Measurements from ENCODE around the gene RIOK1. TPM values are rescaled to one million over a fixed set of nuclear protein-coding genes. Genes with fewer than 3 reads are reported as not detected.

RIOK1 gene
- total and polyA plus RNA-seq, 11 donors, result 7.0 to 14.4 (median 9.7) TPM

DNA sequence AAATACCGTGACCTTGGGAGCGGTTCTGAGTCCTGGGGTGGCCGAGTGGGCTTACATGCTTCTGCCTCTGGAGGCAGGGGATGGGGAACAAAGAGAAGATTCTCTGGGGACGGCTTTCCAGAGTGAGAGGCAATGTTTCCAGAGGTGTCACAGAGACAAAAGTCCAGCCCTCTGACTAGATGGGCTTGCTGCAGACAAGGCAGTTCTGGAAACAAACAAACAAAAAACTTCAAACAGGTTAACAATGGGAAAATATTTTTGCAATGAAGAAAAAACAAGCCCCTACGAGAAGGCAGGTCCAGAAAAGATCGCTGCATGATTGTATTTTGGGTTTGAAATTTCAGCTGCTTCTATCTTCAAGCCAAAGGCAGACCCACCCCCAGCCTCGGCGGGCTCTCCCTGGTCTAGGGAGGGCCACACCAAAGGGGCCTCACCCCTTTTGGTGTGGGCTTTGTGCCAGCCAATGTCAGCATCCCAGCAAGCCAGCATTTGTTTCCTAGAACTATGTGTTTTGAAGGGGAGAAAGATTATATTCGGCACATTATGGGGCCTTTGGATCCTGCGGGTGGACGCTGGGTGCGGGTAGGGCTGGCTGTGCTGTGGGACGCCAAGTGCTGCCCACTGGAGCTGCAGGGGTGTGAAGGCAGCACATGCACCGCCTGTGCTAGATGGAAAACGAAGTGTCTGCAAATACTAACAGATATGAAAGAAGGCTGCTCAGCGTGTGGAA is 42.9 kb downstream of the RIOK1 start:
- DNase-seq, result no peak
- H3K27me3 ChIP-seq, result no peaks in the 10 kb centered on the region
- peaks cover 0 to 9% (median 0%) of the 10 kb centered on the region in 12 donors for H3K9me3 ChIP-seq
- WGBS, 4 donors, result 69 to 74% (median 71%) methylated on average over 15 to 16 of the region's 16 CpGs
- no peaks in the 10 kb centered on the region for H3K4me1 ChIP-seq
- no peak for TF ChIP-seq POLR2A (IDR thresholded peaks at IDR 0.05)
- TF ChIP-seq, protein P1, sequence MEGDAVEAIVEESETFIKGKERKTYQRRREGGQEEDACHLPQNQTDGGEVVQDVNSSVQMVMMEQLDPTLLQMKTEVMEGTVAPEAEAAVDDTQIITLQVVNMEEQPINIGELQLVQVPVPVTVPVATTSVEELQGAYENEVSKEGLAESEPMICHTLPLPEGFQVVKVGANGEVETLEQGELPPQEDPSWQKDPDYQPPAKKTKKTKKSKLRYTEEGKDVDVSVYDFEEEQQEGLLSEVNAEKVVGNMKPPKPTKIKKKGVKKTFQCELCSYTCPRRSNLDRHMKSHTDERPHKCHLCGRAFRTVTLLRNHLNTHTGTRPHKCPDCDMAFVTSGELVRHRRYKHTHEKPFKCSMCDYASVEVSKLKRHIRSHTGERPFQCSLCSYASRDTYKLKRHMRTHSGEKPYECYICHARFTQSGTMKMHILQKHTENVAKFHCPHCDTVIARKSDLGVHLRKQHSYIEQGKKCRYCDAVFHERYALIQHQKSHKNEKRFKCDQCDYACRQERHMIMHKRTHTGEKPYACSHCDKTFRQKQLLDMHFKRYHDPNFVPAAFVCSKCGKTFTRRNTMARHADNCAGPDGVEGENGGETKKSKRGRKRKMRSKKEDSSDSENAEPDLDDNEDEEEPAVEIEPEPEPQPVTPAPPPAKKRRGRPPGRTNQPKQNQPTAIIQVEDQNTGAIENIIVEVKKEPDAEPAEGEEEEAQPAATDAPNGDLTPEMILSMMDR (IDR thresholded peaks at IDR 0.05), result no peak
- no peak overlapping the region for H3K27ac ChIP-seq
- ATAC-seq, result no peak
- H3K36me3 ChIP-seq, result no peaks in the 10 kb centered on the region
- H3K4me3 ChIP-seq, result no peak overlapping the region
- intact Hi-C loops (cut with DNase I), result loop anchor here in 1 of 10 donors (10.0 kb wide), 1 partner anchor 122 kb away; no protein-coding TSS in a partner anchor

DNA sequence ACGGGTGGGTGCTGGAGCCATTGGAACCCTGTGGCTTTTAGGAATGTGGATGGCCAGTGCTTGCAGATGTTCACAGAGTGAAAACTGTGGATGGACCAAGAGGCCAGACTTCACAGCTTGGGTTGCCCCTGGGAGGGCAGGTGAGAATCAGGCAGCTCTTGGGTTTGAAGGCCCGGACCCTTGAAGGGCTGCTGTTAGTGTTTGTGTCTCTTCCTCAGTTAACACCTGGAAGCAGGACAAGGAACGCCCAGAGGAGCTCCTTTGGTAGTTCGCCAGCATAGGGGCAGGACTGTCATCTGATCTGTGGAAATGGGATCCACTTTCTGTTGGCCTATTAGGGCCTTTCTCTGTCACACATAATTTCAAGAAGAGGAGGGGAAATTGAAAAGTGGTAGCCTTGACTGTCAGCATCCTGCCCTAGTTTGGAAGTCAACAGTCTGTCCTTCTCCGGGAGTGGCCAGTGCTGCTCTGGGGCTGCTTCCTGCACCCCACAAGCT is 43.6 kb downstream of the RIOK1 start:
- no peaks in the 10 kb centered on the region for H3K36me3 ChIP-seq
- no peak overlapping the region for H3K4me3 ChIP-seq
- H3K27ac ChIP-seq, result no peak overlapping the region
- ATAC-seq (no peak), DNase-seq (no peak)
- WGBS, 4 donors, result 67 to 80% (median 71%) methylated on average over 2 to 5 of the region's 5 CpGs
- peaks cover 0 to 9% (median 0%) of the 10 kb centered on the region in 12 donors for H3K9me3 ChIP-seq
- no peaks in the 10 kb centered on the region for H3K4me1 ChIP-seq
- H3K27me3 ChIP-seq, result no peaks in the 10 kb centered on the region
- TF ChIP-seq, protein P1 (IDR thresholded peaks at IDR 0.05), result no peak
- TF ChIP-seq POLR2A (IDR thresholded peaks at IDR 0.05), result no peak
- intact Hi-C loops (cut with DNase I), result loop anchor here in 1 of 10 donors (10.0 kb wide), 1 partner anchor 122 kb away; no protein-coding TSS in a partner anchor

DNA sequence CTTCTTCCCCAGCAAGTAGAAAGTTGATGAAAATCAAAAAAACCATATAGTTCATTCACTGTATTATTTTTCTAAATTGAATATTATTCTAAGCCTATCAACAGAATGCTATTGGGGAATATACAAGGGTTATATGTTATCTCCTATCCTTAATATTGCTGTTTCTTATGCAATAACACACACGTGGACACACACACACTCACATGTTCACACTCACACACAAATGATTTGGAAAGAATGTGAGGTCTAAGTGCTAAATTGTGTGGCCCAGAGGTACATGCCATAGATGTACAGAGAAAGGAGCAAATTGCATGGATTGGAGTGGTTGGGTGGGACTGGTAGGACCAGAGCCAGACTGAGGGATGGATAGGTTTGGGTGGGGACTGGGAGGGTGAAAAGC is 45.1 kb downstream of the RIOK1 start:
- Histone ChIP-seq H3K4me1 (no peaks in the 10 kb centered on the region), H3K4me3 (no peak overlapping the region), H3K27ac (no peak overlapping the region), H3K27me3 (no peaks in the 10 kb centered on the region), H3K36me3 (no peaks in the 10 kb centered on the region), H3K9me3 (peaks cover 0 to 9% (median 0%) of the 10 kb centered on the region in 12 donors)
- DNase-seq, result no peak
- intact Hi-C loops (cut with DNase I), result loop anchor here in 1 of 10 donors (10.0 kb wide), 1 partner anchor 120 kb away; no protein-coding TSS in a partner anchor
- ATAC-seq, result no peak
- 66 to 82% (median 74%) methylated on average over 1 of the region's 1 CpG for WGBS, 4 donors
- no peak for TF ChIP-seq POLR2A (IDR thresholded peaks at IDR 0.05)
- TF ChIP-seq, protein P1 (IDR thresholded peaks at IDR 0.05), result no peak

DNA sequence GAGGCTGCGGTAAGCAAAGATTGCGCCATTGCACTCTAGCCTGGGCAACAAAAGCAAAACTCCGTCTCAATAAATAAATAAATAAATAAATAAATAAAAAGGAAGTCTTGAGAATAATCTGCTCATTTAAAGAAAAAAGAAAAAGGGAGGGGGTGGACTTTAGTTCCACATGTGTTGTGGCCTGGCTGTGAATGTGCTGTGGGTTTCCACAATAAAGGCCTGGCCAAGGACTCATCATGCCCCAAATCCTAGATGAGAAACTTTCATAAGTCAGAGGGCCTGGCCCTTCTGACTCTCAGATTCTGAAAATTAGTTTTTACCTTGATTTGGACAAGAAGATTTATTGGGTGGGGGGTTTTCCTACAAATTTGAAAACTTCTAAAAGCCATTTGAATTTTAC is 48.4 kb downstream of the RIOK1 start:
- no peak overlapping the region for H3K27ac ChIP-seq
- no peak for DNase-seq
- no peaks in the 10 kb centered on the region for H3K27me3 ChIP-seq
- H3K4me1 ChIP-seq, result no peaks in the 10 kb centered on the region
- peaks cover 0 to 9% (median 0%) of the 10 kb centered on the region in 12 donors for H3K9me3 ChIP-seq
- ATAC-seq, result no peak
- intact Hi-C loops (cut with DNase I), result loop anchor here in 1 of 10 donors (10.0 kb wide), 1 partner anchor 117 kb away; no protein-coding TSS in a partner anchor
- H3K4me3 ChIP-seq, result no peak overlapping the region
- TF ChIP-seq POLR2A (IDR thresholded peaks at IDR 0.05), result no peak
- TF ChIP-seq, protein P1 (IDR thresholded peaks at IDR 0.05), result no peak
- 92 to 97% (median 96%) methylated on average over 3 of the region's 3 CpGs for WGBS, 4 donors
- H3K36me3 ChIP-seq, result no peaks in the 10 kb centered on the region

Measured in heart left ventricle (tissue), 16 donors.